SU-DHL-6 (cell line): ENCODE results near the gene PXDN.
"Not testable (repeated sequence)": the region's sequence is repeated elsewhere in the genome, so short reads cannot be mapped to it uniquely, and the experiment has no call there.

Source experiments
- H2AFZ ChIP-seq: fragments of 200-600 bp; sonication (generic); 2 replicates; pipeline ENCODE4 v1.6.1; 2014; ENCODE audit warnings: low read depth, mild to moderate bottlenecking, moderate library complexity, mixed read lengths, antibody characterized with exemption, low read length; ENCODE audit not compliant: severe bottlenecking
- H3F3A ChIP-seq: fragments of 200-600 bp; shearing (Covaris generic); 2 replicates; pipeline ENCODE4 v1.6.0; 2016; ENCODE audit warnings: antibody characterized with exemption, mild to moderate bottlenecking; ENCODE audit not compliant: insufficient read depth
- H3K27ac ChIP-seq: fragments of 200-600 bp; sonication (generic); 2 replicates; pipeline ENCODE4 v1.5.1; 2016; ENCODE audit warnings: low read depth, mild to moderate bottlenecking, low read length, moderate library complexity, mixed read lengths
- H3K27me3 ChIP-seq: fragments of 200-600 bp; sonication (generic), shearing (Covaris generic); 2 replicates; pipeline ENCODE4 v1.6.0; 2014; ENCODE audit warnings: mild to moderate bottlenecking, low read length
- H3K36me3 ChIP-seq: fragments of 200-600 bp; sonication (generic); 2 replicates; pipeline ENCODE4 v1.6.1; 2014; ENCODE audit warnings: mild to moderate bottlenecking, low read length, mixed read lengths
- H3K4me2 ChIP-seq: fragments of 300-600, 200-600 bp; shearing (Covaris generic), sonication (generic); 2 replicates; pipeline ENCODE4 v1.6.0; 2014; ENCODE audit warnings: low read length, low read depth, mild to moderate bottlenecking; ENCODE audit not compliant: poor library complexity, severe bottlenecking
- H3K4me3 ChIP-seq: fragments of 200-600 bp; sonication (generic); 2 replicates; pipeline ENCODE4 v1.5.1; 2014; ENCODE audit warnings: antibody characterized with exemption, low read length, mild to moderate bottlenecking, mixed read lengths; ENCODE audit not compliant: insufficient read depth, poor library complexity, severe bottlenecking
- H3K79me2 ChIP-seq: fragments of 200-600 bp; sonication (generic); 2 replicates; pipeline ENCODE4 v1.6.1; 2014; ENCODE audit warnings: mild to moderate bottlenecking, low read length, moderate library complexity; ENCODE audit not compliant: insufficient read depth
- H3K9ac ChIP-seq: fragments of 200-600 bp; sonication (generic); 2 replicates; pipeline ENCODE4 v1.7.0; 2014; ENCODE audit warnings: mild to moderate bottlenecking, low read length
- H3K9me2 ChIP-seq: fragments of 200-600 bp; sonication (generic); replicated peaks from 2 replicates; pipeline ENCODE4 v1.6.1; 2014; ENCODE audit warnings: low read length; ENCODE audit not compliant: insufficient read depth
- H3K9me3 ChIP-seq: fragments of 200-600 bp; sonication (generic); 2 replicates; pipeline ENCODE4 v1.6.1; 2014; ENCODE audit warnings: low read length, mixed read lengths; ENCODE audit not compliant: insufficient read depth
- H4K20me1 ChIP-seq: fragments of 200-600 bp; sonication (generic); 2 replicates; pipeline ENCODE4 v1.6.1; 2014; ENCODE audit warnings: low read depth, mild to moderate bottlenecking, antibody characterized with exemption, low read length, moderate library complexity, mixed read lengths
- CTCF ChIP-seq: fragments of 200-600 bp; sonication (generic); IDR thresholded peaks from one replicate; pipeline ENCODE4 v1.5.1; 2017; ENCODE audit warnings: antibody characterized with exemption, mild to moderate bottlenecking, low read length, moderate library complexity; ENCODE audit not compliant: insufficient read depth, poor library complexity, severe bottlenecking
- EZH2phosphoT487 ChIP-seq: fragments of 200-600 bp; sonication (generic), shearing (Covaris generic); conservative IDR thresholded peaks from 2 replicates; pipeline ENCODE4 v1.6.1; 2018; ENCODE audit warnings: mild to moderate bottlenecking, antibody characterized with exemption, low read length, moderate library complexity, mixed read lengths

The PXDN gene

GRCh38 chr2:1727101-1727771, 17.1 kb downstream of the PXDN start:
- no peak overlapping the region for H3K4me2 ChIP-seq
- no peak overlapping the region for H2AFZ ChIP-seq
- TF ChIP-seq EZH2phosphoT487 (no peak), CTCF (no peak)
- no peak overlapping the region for H3K27ac ChIP-seq
- no peak overlapping the region for H3K9ac ChIP-seq
- H3K4me3 ChIP-seq, result no peak overlapping the region
- no peaks in the 10 kb centered on the region for H3K79me2 ChIP-seq
- no peaks in the 10 kb centered on the region for H3K9me3 ChIP-seq
- no peaks in the 10 kb centered on the region for H4K20me1 ChIP-seq
- H3K36me3 ChIP-seq, result no peaks in the 10 kb centered on the region
- H3F3A ChIP-seq, result no peaks in the 10 kb centered on the region
- H3K9me2 ChIP-seq, result no peaks in the 10 kb centered on the region
- H3K27me3 ChIP-seq, result no peaks in the 10 kb centered on the region

- Histone ChIP-seq H4K20me1 (no peaks in the 10 kb centered on the region), H2AFZ (no peak overlapping the region), H3K9me2 (no peaks in the 10 kb centered on the region), H3K4me2 (no peak overlapping the region), H3K27me3 (no peaks in the 10 kb centered on the region), H3F3A (no peaks in the 10 kb centered on the region), H3K9ac (no peak overlapping the region), H3K27ac (no peak overlapping the region), H3K9me3 (no peaks in the 10 kb centered on the region), H3K79me2 (no peaks in the 10 kb centered on the region), H3K4me3 (no peak overlapping the region), H3K36me3 (no peaks in the 10 kb centered on the region)
- TF ChIP-seq CTCF (no peak), EZH2phosphoT487 (no peak)
Observed at GRCh38 chr2:1726558-1726957, 17.8 kb downstream of the PXDN start.

- H3K27me3 ChIP-seq, H3K27ac ChIP-seq, H3K36me3 ChIP-seq, H3K79me2 ChIP-seq, H3K9me3 ChIP-seq, H2AFZ ChIP-seq, H4K20me1 ChIP-seq, H3K9me2 ChIP-seq, H3K4me2 ChIP-seq, H3F3A ChIP-seq, H3K4me3 ChIP-seq, H3K9ac ChIP-seq: not testable (repeated sequence)
Observed at GRCh38 chr2:1724351-1724750, 20.0 kb downstream of the PXDN start.

- no peaks in the 10 kb centered on the region for H3K27me3 ChIP-seq
- no peaks in the 10 kb centered on the region for H4K20me1 ChIP-seq
- H3K27ac ChIP-seq, result no peak overlapping the region
- H3K4me3 ChIP-seq, result no peak overlapping the region
- H3K4me2 ChIP-seq, result no peak overlapping the region
- no peaks in the 10 kb centered on the region for H3K36me3 ChIP-seq
- no peak overlapping the region for H2AFZ ChIP-seq
- H3K79me2 ChIP-seq, result no peaks in the 10 kb centered on the region
- TF ChIP-seq CTCF (no peak), EZH2phosphoT487 (no peak)
- no peaks in the 10 kb centered on the region for H3K9me2 ChIP-seq
- H3K9ac ChIP-seq, result no peak overlapping the region
- H3F3A ChIP-seq, result no peaks in the 10 kb centered on the region
- H3K9me3 ChIP-seq, result no peaks in the 10 kb centered on the region
Observed at GRCh38 chr2:1723397-1724042, 20.8 kb downstream of the PXDN start.
